ENCODE results near the gene EEPD1.
"Not testable (repeated sequence)": the region's sequence is repeated elsewhere in the genome, so short reads cannot be mapped to it uniquely, and the experiment has no call there.

Gene EEPD1

GRCh38 chr7:36152756-36153570 is at the start of gene EEPD1:
Gene EEPD1, plus strand, starts transcription at chr7:36153254. Its CDS starts 1,071 bp downstream, at chr7:36154325.
- H3K27ac Mint-ChIP-seq: peak within 1 kb of the TSS; percentile 55
- peaks cover 2% of the 10 kb centered on the region for H3K9me3 Mint-ChIP-seq
- peak within 1 kb of the TSS; percentile 75 for H3K4me3 Mint-ChIP-seq
- DNase-seq: peak; percentile 100
- no peaks in the 10 kb centered on the region for H3K36me3 Mint-ChIP-seq
- peaks cover 19% of the 10 kb centered on the region for H3K4me1 Mint-ChIP-seq
- CTCF ChIA-PET: no interaction called here
- H3K27me3 Mint-ChIP-seq: peaks cover 32% of the 10 kb centered on the region

DNA sequence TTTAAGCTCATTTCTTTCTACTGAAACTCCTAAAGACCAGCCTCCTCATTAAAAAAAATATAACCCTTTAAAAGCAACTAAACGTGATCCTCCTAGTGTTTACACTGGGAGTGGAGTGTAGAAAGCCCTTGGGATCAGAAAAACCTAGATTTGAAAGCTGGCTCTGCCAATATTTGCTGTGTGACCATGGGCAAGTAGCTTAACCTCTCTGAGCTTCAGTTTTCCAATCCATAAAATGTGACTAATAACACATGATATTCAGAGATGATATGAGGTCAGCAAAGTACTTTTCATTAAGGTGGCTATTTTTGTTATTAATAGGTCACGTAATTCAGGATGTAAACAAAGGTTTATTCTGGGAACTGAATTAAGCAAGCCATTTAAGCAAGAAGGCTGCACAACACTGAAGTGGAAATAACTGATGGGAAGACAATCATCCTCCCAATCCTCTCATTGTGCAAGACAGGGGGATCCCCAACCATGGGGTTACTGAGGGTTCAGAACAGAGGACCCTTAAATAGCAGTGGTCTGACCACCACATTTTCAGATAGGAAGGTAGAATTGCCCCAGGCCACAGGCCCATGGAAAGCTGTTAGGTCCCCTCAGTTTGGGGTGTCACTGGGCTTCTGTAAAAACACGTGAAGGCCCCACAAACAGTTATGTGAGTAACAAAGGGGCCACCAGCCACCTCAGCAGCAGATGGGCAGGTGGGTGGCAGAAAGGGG is 49.1 kb upstream of the EEPD1 start:
- CTCF ChIA-PET: no interaction called here
- Mint-ChIP-seq H3K27ac (no peak overlapping the region), H3K4me3 (no peak overlapping the region), H3K9me3 (no peaks in the 10 kb centered on the region), H3K36me3 (no peaks in the 10 kb centered on the region), H3K27me3 (peaks cover under 1% of the 10 kb centered on the region), H3K4me1 (no peaks in the 10 kb centered on the region)
- no peak for DNase-seq

DNA sequence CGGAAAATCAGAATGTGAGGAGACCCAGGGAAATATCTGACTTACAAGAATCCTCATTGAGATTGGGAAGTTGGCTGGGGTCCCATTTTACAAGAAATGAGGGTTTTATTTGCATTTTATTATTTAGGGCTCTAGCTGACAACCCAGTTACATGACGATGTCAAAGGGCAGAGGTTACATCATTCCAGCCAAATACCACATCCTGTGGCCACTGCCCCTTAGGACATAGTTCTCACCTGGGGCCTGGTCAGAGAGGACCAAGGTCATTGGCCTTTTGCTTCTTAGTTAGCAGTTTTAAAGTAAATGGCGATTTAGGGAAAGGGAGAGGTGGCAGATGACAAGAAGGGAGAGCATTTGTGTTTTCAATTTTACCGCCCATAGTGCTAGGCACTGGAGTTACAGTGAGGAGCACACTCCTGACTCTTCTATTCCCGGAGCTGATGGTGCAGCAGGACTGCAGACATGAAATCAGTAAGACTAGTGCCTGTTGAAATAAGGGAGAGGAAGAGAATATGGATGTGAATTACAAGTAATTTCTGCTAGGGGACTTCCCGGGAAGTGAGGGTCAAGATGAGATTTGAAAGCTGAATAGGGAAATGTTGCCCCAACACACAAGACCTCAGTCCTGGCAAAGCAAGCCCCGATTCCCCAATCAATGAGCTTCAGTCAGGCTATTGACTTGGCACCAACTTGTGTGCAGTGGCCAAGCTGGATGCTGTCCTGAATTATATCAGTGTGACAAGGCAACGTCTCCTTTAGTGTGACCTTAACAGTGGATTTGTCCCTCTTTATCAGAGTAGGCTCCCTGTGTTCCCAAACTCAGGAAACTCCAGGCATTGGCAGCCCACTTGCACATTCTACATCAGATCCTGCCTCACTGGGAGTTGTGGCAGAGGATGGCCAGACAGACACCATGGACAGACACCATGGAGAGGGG is 45.8 kb upstream of the EEPD1 start:
- H3K9me3 Mint-ChIP-seq, H3K4me3 Mint-ChIP-seq, H3K4me1 Mint-ChIP-seq, H3K36me3 Mint-ChIP-seq, DNase-seq, H3K27ac Mint-ChIP-seq, CTCF ChIA-PET: not testable (repeated sequence)
- H3K27me3 Mint-ChIP-seq: peaks cover 10% of the 10 kb centered on the region

DNA sequence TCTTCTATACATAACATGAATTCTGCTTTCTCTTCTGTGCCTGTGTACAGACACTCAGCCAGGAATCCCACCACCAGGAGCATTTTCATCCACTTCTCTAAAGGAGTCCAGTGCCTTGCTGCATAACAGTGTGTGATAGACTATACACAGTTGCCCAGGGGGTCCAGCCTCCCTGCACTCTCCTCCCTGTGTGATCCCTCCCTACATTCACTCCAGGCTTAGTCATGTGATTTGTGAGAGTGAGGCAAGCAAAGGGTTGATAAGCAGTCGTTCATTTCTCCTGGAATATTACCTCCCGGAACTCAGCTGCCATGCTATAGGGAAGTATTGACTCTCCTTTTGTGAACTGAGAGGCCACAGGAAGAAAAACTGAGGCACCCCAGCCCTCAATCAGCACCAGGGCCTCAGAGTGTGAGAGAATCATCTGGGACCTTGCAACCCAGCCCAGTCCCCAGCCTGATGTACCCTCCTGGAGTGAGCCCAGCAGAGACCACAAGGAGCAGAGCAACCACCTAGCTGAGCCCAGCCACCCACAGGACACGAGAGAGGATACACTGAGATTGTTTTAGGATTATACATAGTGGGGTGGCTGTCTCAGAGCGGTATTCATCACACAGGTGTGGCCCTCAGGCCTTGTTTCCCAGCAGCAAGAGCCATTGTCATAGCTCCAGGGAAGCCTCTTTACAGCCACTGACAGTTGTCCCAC is 45.0 kb upstream of the EEPD1 start:
- H3K4me3 Mint-ChIP-seq: no peak overlapping the region
- CTCF ChIA-PET: no interaction called here
- no peaks in the 10 kb centered on the region for H3K9me3 Mint-ChIP-seq
- no peak overlapping the region for H3K27ac Mint-ChIP-seq
- no peak for DNase-seq
- peaks cover 10% of the 10 kb centered on the region for H3K27me3 Mint-ChIP-seq
- H3K4me1 Mint-ChIP-seq: no peaks in the 10 kb centered on the region
- H3K36me3 Mint-ChIP-seq: no peaks in the 10 kb centered on the region

DNA sequence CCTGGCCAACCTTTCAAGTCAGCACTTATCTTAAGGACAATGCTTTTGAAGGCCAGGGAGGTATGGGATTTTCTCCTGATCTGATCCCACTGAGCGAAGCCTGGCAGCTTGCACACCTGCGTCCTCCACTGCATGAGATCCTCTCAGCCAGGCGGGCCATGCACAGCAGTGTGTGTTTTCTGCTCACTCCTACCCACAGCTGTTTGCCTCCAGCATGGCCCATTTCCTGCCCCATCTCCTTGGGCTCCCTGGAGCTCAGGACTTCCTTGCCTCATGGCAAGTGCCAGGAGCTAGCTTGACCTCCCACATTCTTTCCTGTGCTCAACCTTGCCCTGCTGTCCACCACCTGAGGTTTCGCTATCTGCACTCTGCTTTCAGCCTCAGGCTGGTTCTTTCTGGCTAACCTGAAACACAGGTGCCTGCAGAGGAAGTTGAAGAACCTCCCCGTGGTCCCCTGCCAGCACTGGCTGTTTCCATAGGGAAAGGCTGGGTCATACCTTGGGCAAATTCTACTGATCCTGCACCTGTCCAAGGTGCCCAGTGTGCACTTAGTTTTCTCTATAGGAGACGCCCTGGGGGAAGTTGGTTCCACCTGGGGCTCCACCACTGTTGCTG is 43.9 kb upstream of the EEPD1 start:
- peaks cover 10% of the 10 kb centered on the region for H3K27me3 Mint-ChIP-seq
- no peak for DNase-seq
- no peak overlapping the region for H3K4me3 Mint-ChIP-seq
- H3K9me3 Mint-ChIP-seq: no peaks in the 10 kb centered on the region
- no peaks in the 10 kb centered on the region for H3K36me3 Mint-ChIP-seq
- H3K27ac Mint-ChIP-seq: no peak overlapping the region
- CTCF ChIA-PET: no interaction called here
- H3K4me1 Mint-ChIP-seq: no peaks in the 10 kb centered on the region

- H3K36me3 Mint-ChIP-seq: no peaks in the 10 kb centered on the region
- peaks cover 6% of the 10 kb centered on the region for H3K4me1 Mint-ChIP-seq
- no peaks in the 10 kb centered on the region for H3K9me3 Mint-ChIP-seq
- H3K27ac Mint-ChIP-seq: no peak overlapping the region
- DNase-seq: no peak
- H3K4me3 Mint-ChIP-seq: no peak overlapping the region
- peaks cover 15% of the 10 kb centered on the region for H3K27me3 Mint-ChIP-seq
- CTCF ChIA-PET: no interaction called here
Measured at GRCh38 chr7:36110584-36110983, 42.5 kb upstream of the EEPD1 start.

DNA sequence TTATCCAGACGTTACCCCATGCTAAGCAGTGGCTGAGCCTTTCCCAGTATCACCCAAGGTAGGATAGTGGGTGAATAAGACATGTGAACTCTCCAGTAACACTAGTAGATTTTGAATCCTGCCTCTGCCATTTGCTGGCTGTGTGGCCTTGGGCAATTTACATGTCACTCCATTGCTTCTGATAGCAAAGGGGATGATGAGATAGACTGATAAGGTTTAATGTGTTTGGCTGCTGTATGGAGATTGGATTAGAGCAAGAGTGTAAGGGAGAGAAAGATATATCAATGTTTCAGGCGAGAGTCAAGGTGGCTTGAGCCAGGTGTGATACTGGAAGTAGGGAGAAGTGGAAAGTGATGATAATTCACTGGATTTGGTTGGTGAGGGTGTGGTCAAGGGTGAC is 40.1 kb upstream of the EEPD1 start:
- peaks cover 2% of the 10 kb centered on the region for H3K36me3 Mint-ChIP-seq
- no peak overlapping the region for H3K27ac Mint-ChIP-seq
- H3K4me3 Mint-ChIP-seq: no peak overlapping the region
- peaks cover 28% of the 10 kb centered on the region for H3K27me3 Mint-ChIP-seq
- H3K4me1 Mint-ChIP-seq: peaks cover 25% of the 10 kb centered on the region
- no peak for DNase-seq
- CTCF ChIA-PET: no interaction called here
- H3K9me3 Mint-ChIP-seq: no peaks in the 10 kb centered on the region

GRCh38 chr7:36114355-36114754 is 38.7 kb upstream of the EEPD1 start:
- CTCF ChIA-PET: no interaction called here
- H3K27me3 Mint-ChIP-seq: peaks cover 28% of the 10 kb centered on the region
- H3K27ac Mint-ChIP-seq: no peak overlapping the region
- no peak overlapping the region for H3K4me3 Mint-ChIP-seq
- DNase-seq: no peak
- H3K9me3 Mint-ChIP-seq: no peaks in the 10 kb centered on the region
- H3K36me3 Mint-ChIP-seq: peaks cover 2% of the 10 kb centered on the region
- H3K4me1 Mint-ChIP-seq: peaks cover 25% of the 10 kb centered on the region

GRCh38 chr7:36115448-36116321 is 37.4 kb upstream of the EEPD1 start:
- H3K9me3 Mint-ChIP-seq: no peaks in the 10 kb centered on the region
- CTCF ChIA-PET: interaction anchor here (1.0 kb wide), 3 partner anchors 92 to 175 kb away, joined by 3 to 4 read pairs (median 4); no protein-coding TSS in a partner anchor
- peak overlapping the region; percentile 50 for H3K27ac Mint-ChIP-seq
- no peak overlapping the region for H3K4me3 Mint-ChIP-seq
- peaks cover 25% of the 10 kb centered on the region for H3K4me1 Mint-ChIP-seq
- peaks cover 2% of the 10 kb centered on the region for H3K36me3 Mint-ChIP-seq
- peaks cover 34% of the 10 kb centered on the region for H3K27me3 Mint-ChIP-seq
- DNase-seq: peak; percentile 41

GRCh38 chr7:36116347-36117202 is 36.5 kb upstream of the EEPD1 start:
- no peak overlapping the region for H3K4me3 Mint-ChIP-seq
- H3K27ac Mint-ChIP-seq: no peak overlapping the region
- H3K36me3 Mint-ChIP-seq: peaks cover 2% of the 10 kb centered on the region
- H3K9me3 Mint-ChIP-seq: peaks cover 2% of the 10 kb centered on the region
- peaks cover 25% of the 10 kb centered on the region for H3K4me1 Mint-ChIP-seq
- peaks cover 32% of the 10 kb centered on the region for H3K27me3 Mint-ChIP-seq
- CTCF ChIA-PET: interaction anchor here (0.9 to 1.0 kb wide), 3 partner anchors 91 to 174 kb away, joined by 3 to 4 read pairs (median 3); no protein-coding TSS in a partner anchor
- DNase-seq: no peak

- H3K4me3 Mint-ChIP-seq: no peak overlapping the region
- no peak overlapping the region for H3K27ac Mint-ChIP-seq
- DNase-seq: no peak
- peaks cover 32% of the 10 kb centered on the region for H3K27me3 Mint-ChIP-seq
- H3K4me1 Mint-ChIP-seq: peaks cover 25% of the 10 kb centered on the region
- peaks cover 2% of the 10 kb centered on the region for H3K36me3 Mint-ChIP-seq
- CTCF ChIA-PET: interaction anchor here (0.9 kb wide), 1 partner anchor 171 kb away, joined by 3 read pairs; no protein-coding TSS in a partner anchor
- peaks cover 2% of the 10 kb centered on the region for H3K9me3 Mint-ChIP-seq
Measured at GRCh38 chr7:36117203-36117840, 35.7 kb upstream of the EEPD1 start.
